C4-2B (cell line): Measurements from ENCODE around the gene MARS1.

ENCODE experiments used
- CTCF ChIP-seq: fragments of 450-650 bp; conservative IDR thresholded peaks from 2 replicates; pipeline ENCODE4 v1.5.1; 2017; ENCODE audit warnings: mild to moderate bottlenecking
- ZFX ChIP-seq: fragments of 450-650 bp; IDR thresholded peaks from 2 replicates; pipeline ENCODE4 v1.6.1; 2017

- TF ChIP-seq ZFX (no peak), CTCF (no peak)
Observed at GRCh38 chr12:57552306-57552651, 64.4 kb downstream of the MARS1 start.
